H1 (cell line): Measurements from ENCODE around the gene DPP4. TPM values are rescaled to one million over a fixed set of nuclear protein-coding genes. Genes with fewer than 3 reads are reported as not detected.

Experiments used
- CTCF ChIA-PET: fragments of 300-600 bp; sonication (Branson Sonifier 250); formaldehyde crosslinking; loops from one replicate; lab custom pipeline; 2021; ENCODE audit not compliant: partially characterized antibody; lab: Charles Lee
- POLR2A ChIA-PET: fragments of 300-600 bp; sonication (Branson Sonifier 250); formaldehyde crosslinking; loops from one replicate; lab custom pipeline; 2021; ENCODE audit warnings: inconsistent platforms; ENCODE audit not compliant: partially characterized antibody; lab: Charles Lee
- DNase-seq, 2 experiments: peaks; one replicate each; pipeline versions ENCODE4 v3.0.0 to v3.0.0-alpha.2; 2010 to 2022; ENCODE audit warnings: low spot score in 2 of 2, low read depth in 1 of 2, mixed read lengths in 1 of 2
- FAIRE-seq: peaks from 2 replicates; lab custom pipeline; 2011; peaks lifted over from hg19 to GRCh38; lab: Jason Lieb, UNC
- H2AFZ ChIP-seq: 2 replicates; pipeline ENCODE4 v1.8.1; 2012; ENCODE audit warnings: low read length, inconsistent platforms
- H2AK5ac ChIP-seq: 2 replicates; pipeline ENCODE4 v1.6.1; 2013; ENCODE audit warnings: low read depth, low read length
- H2BK120ac ChIP-seq: replicated peaks from 2 replicates; pipeline ENCODE3; 2013; ENCODE audit warnings: low read depth, low read length, inconsistent platforms
- H2BK12ac ChIP-seq: 2 replicates; pipeline ENCODE4 v1.6.1; 2013; ENCODE audit warnings: low read depth, low read length
- H2BK15ac ChIP-seq: 2 replicates; pipeline ENCODE4 v1.6.1; 2013; ENCODE audit warnings: low read length
- H2BK20ac ChIP-seq: 2 replicates; pipeline ENCODE4 v1.6.1; 2013; ENCODE audit warnings: low read length
- H2BK5ac ChIP-seq: 2 replicates; pipeline ENCODE4 v1.6.1; 2013; ENCODE audit warnings: low read depth, low read length
- H3K14ac ChIP-seq: 2 replicates; pipeline ENCODE4 v1.6.1; 2013; ENCODE audit warnings: inconsistent platforms; ENCODE audit not compliant: insufficient read length
- H3K18ac ChIP-seq: 2 replicates; pipeline ENCODE4 v1.6.1; 2013; ENCODE audit warnings: low read length; ENCODE audit errors: extremely low read depth
- H3K23ac ChIP-seq: 2 replicates; pipeline ENCODE4 v1.6.1; 2013; ENCODE audit warnings: inconsistent platforms; ENCODE audit not compliant: insufficient read length
- H3K23me2 ChIP-seq: 2 replicates; pipeline ENCODE4 v1.6.1; 2013; ENCODE audit warnings: low read depth, low read length
- H3K27ac ChIP-seq: 2 replicates; pipeline ENCODE4 v1.6.1; 2011; ENCODE audit warnings: low read depth, low read length, inconsistent platforms
- H3K27me3 ChIP-seq, 4 experiments: replicated peaks in 1 of 4; 1 replicate in 1 of 4; 2 replicates in 3 of 4; pipeline versions ENCODE4 v1.6.1 to v1.8.1; 2011 to 2013; ENCODE audit warnings: low read length in 3 of 4, mild to moderate bottlenecking in 3 of 4, inconsistent platforms in 2 of 4, mixed read lengths in 2 of 4, moderate library complexity in 1 of 4; ENCODE audit not compliant: control insufficient read depth in 3 of 4, insufficient read depth in 3 of 4; ENCODE audit errors: extremely low read depth in 1 of 4
- H3K36me3 ChIP-seq, 4 experiments: 2 replicates each; pipeline versions ENCODE4 v1.6.1 to v1.8.1; 2011 to 2013; ENCODE audit warnings: mild to moderate bottlenecking in 4 of 4, low read length in 3 of 4, moderate library complexity in 2 of 4, control low read depth in 1 of 4, inconsistent platforms in 1 of 4; ENCODE audit not compliant: insufficient read depth in 4 of 4, control insufficient read depth in 2 of 4
- H3K4ac ChIP-seq: replicated peaks from 2 replicates; pipeline ENCODE3; 2013; ENCODE audit warnings: low read length, low read depth, mixed read lengths, inconsistent platforms; ENCODE audit not compliant: insufficient read length
- H3K4me1 ChIP-seq, 4 experiments: replicated peaks in 1 of 4; 1 replicate in 1 of 4; 2 replicates in 3 of 4; pipeline versions ENCODE4 v1.6.1 to v1.8.1; 2011 to 2013; ENCODE audit warnings: low read length in 3 of 4, inconsistent platforms in 2 of 4, mixed read lengths in 1 of 4; ENCODE audit not compliant: insufficient read depth in 4 of 4, control insufficient read depth in 3 of 4
- H3K4me2 ChIP-seq, 2 experiments: 2 replicates each; pipeline versions ENCODE4 v1.6.1 to v1.8.1; 2011 to 2013; ENCODE audit warnings: low read depth in 2 of 2, low read length in 2 of 2, control low read depth in 1 of 2, inconsistent platforms in 1 of 2, mild to moderate bottlenecking in 1 of 2; ENCODE audit not compliant: insufficient read depth in 1 of 2
- H3K4me3 ChIP-seq, 4 experiments: fragments of 200-600, 300-600 bp in 1 of 4; sonication (generic), shearing (Covaris generic), sonication (Bioruptor Twin) in 1 of 4; 2 replicates each; pipeline versions ENCODE4 v1.5.1 to v1.8.1; 2011 to 2016; ENCODE audit warnings: low read length in 4 of 4, low read depth in 3 of 4, control low read depth in 2 of 4, inconsistent platforms in 2 of 4, mild to moderate bottlenecking in 2 of 4, mixed read lengths in 1 of 4, moderate library complexity in 1 of 4; ENCODE audit not compliant: insufficient read depth in 2 of 4; ENCODE audit errors: extremely low read depth in 1 of 4
- H3K56ac ChIP-seq: replicated peaks from 2 replicates; pipeline ENCODE3; 2013; ENCODE audit warnings: low read depth, mild to moderate bottlenecking, mixed read lengths, low read length, inconsistent platforms; ENCODE audit not compliant: insufficient read length
- H3K79me1 ChIP-seq: 2 replicates; pipeline ENCODE4 v1.6.1; 2013; ENCODE audit warnings: low read depth, low read length, control low read depth
- H3K79me2 ChIP-seq, 2 experiments: 2 replicates each; pipeline versions ENCODE4 v1.6.1 to v1.8.1; 2012 to 2013; ENCODE audit warnings: low read length in 2 of 2, mild to moderate bottlenecking in 2 of 2, inconsistent platforms in 1 of 2; ENCODE audit not compliant: insufficient read depth in 2 of 2, control insufficient read depth in 1 of 2
- H3K9ac ChIP-seq, 4 experiments: replicated peaks in 1 of 4; 1 replicate in 1 of 4; 2 replicates in 3 of 4; pipeline versions ENCODE4 v1.6.1 to v1.8.1; 2011 to 2013; ENCODE audit warnings: low read depth in 3 of 4, low read length in 3 of 4, control low read depth in 2 of 4, mild to moderate bottlenecking in 2 of 4, moderate library complexity in 2 of 4, inconsistent platforms in 1 of 4; ENCODE audit errors: extremely low read depth in 1 of 4
- H3K9me3 ChIP-seq, 2 experiments: 2 replicates each; pipeline versions ENCODE4 v1.6.1 to v1.8.1; 2012 to 2013; ENCODE audit warnings: mild to moderate bottlenecking in 2 of 2, moderate library complexity in 2 of 2, control low read depth in 1 of 2, inconsistent platforms in 1 of 2, low read depth in 1 of 2, low read length in 1 of 2, mixed read lengths in 1 of 2; ENCODE audit not compliant: insufficient read depth in 2 of 2
- H4K20me1 ChIP-seq, 2 experiments: replicated peaks in 1 of 2; 2 replicates each; pipeline versions ENCODE3 to v1.8.1; 2011 to 2013; ENCODE audit warnings: inconsistent platforms in 2 of 2, low read length in 2 of 2, mild to moderate bottlenecking in 1 of 2; ENCODE audit not compliant: insufficient read depth in 2 of 2, control insufficient read depth in 1 of 2
- H4K5ac ChIP-seq: 2 replicates; pipeline ENCODE4 v1.6.1; 2013; ENCODE audit warnings: low read length, low read depth, mixed read lengths, inconsistent platforms; ENCODE audit not compliant: insufficient read length
- H4K8ac ChIP-seq: 2 replicates; pipeline ENCODE4 v1.8.0; 2013; ENCODE audit warnings: mild to moderate bottlenecking, moderate library complexity, low read length, inconsistent platforms; ENCODE audit not compliant: insufficient read depth; ENCODE audit errors: extremely low read depth
- H4K91ac ChIP-seq: replicated peaks from 2 replicates; pipeline ENCODE3; 2013; ENCODE audit warnings: low read length, mixed read lengths, inconsistent platforms; ENCODE audit not compliant: insufficient read length
- CTCF ChIP-seq, 3 experiments: IDR thresholded peaks; 1 replicate in 2 of 3; 2 replicates in 1 of 3; pipeline versions ENCODE4 v1.5.1 to v1.6.1; 2011; ENCODE audit warnings: low read length in 3 of 3, mild to moderate bottlenecking in 3 of 3, inconsistent platforms in 2 of 3, low read depth in 1 of 3, moderate library complexity in 1 of 3; ENCODE audit not compliant: insufficient read depth in 1 of 3; ENCODE audit errors: control extremely low read depth in 1 of 3
- RAD21 ChIP-seq, 2 experiments: IDR thresholded peaks in 1 of 2; conservative IDR thresholded peaks in 1 of 2; 2 replicates each; pipeline ENCODE4 v1.6.1; 2011; ENCODE audit warnings: low read depth in 2 of 2, low read length in 2 of 2, improper control_type of control experiment in 1 of 2, inconsistent platforms in 1 of 2, mild to moderate bottlenecking in 1 of 2, moderate library complexity in 1 of 2
- RBBP5 ChIP-seq: IDR thresholded peaks from 2 replicates; pipeline ENCODE4 v1.7.1; 2012; ENCODE audit warnings: low read depth, mild to moderate bottlenecking, inconsistent platforms, low read length, moderate library complexity, borderline replicate concordance
- WGBS, 2 experiments: shearing (Covaris generic) in 1 of 2; methylation state at CpG; one replicate each; pipeline versions ENCODE4 v1.1.6 to v1.1.7; 2013 to 2015; ENCODE audit warnings: low lambda C conversion rate in 2 of 2, mixed read lengths in 2 of 2, inconsistent platforms in 1 of 2, low coverage in 1 of 2, missing lambda C conversion rate in 1 of 2; ENCODE audit not compliant: insufficient replicate concordance in 2 of 2, insufficient coverage in 1 of 2, insufficient read length in 1 of 2; ENCODE audit errors: extremely low coverage in 1 of 2, missing lambda C conversion rate in 1 of 2; 5-methylcytosine and 5-hydroxymethylcytosine counted together
- polyA plus RNA-seq, 7 experiments: library from polyadenylated mRNA; depleted of rRNA in 3 of 7; stranded (reverse) in 5 of 7; unstranded in 2 of 7; fragments of >200 nt in 5 of 7; fragments of 200-250 nt in 2 of 7; gene quantifications; 1 replicate in 5 of 7; 2 replicates in 1 of 7; 4 replicates in 1 of 7; pipeline versions ENCODE4 v1.2.1 to v1.2.3, GENCODE V29; 2011 to 2013; ENCODE audit warnings: missing spikeins in 2 of 7, mixed read lengths in 2 of 7
- total RNA-seq: library from RNA; stranded (reverse); fragmentation: NEBNext Ultra II Directional; extraction: Animal tissue kit (Norgen Biotek cat#: 25700); gene quantifications from 2 replicates; pipeline ENCODE4 v1.2.1, GENCODE V29; 2021

The DPP4 gene
- total and polyA plus RNA-seq, 2 of the 8 experiments (the other 6 are each of a cell fraction or from before 2014, with no cell fraction given) = 1.3 to 3.1 TPM

GRCh38 chr2:161988589-161988988 is 85.4 kb downstream of the DPP4 start:
- no peak overlapping the region for H2AK5ac ChIP-seq
- H3K18ac ChIP-seq = no peak overlapping the region
- no peak overlapping the region for H4K8ac ChIP-seq
- no peaks in the 10 kb centered on the region for H4K20me1 ChIP-seq
- H2BK120ac ChIP-seq = no peak overlapping the region
- TF ChIP-seq RBBP5 (no peak), RAD21 (IDR thresholded peaks at IDR 0.05 in 1 of 2, conservative IDR thresholded peaks at IDR 0.05 in 1 of 2; ENCODE audit: low read depth in 2 of 2, low read length in 2 of 2) (peak; percentile 77 to 80), CTCF (IDR thresholded peaks at IDR 0.05; ENCODE audit: control extremely low read depth in 1 of 3, insufficient read depth in 1 of 3, low read depth in 1 of 3, low read length in 3 of 3) (peak; percentile 68 to 83 (median 70))
- no peak overlapping the region for H3K14ac ChIP-seq
- H3K4me1 ChIP-seq = no peaks in the 10 kb centered on the region
- no peaks in the 10 kb centered on the region for H3K23me2 ChIP-seq
- H3K27ac ChIP-seq = no peak overlapping the region
- H4K91ac ChIP-seq = no peak overlapping the region
- no peak overlapping the region for H2BK15ac ChIP-seq
- POLR2A ChIA-PET = interaction anchor here (1.0 to 1.2 kb wide), 2 partner anchors 14 to 86 kb away, joined by 3 to 4 read pairs; partner anchors contain the start of gene DPP4
- H3K4me2 ChIP-seq = no peak overlapping the region
- H3K9ac ChIP-seq = no peak overlapping the region
- WGBS, 2 experiments = 91% methylated on average over 1 of the region's 1 CpG; no CpG with 5 or more reads in 1 of the 2 experiments
- no peak overlapping the region for H2BK5ac ChIP-seq
- H3K36me3 ChIP-seq = no peaks in the 10 kb centered on the region
- no peak overlapping the region for H3K23ac ChIP-seq
- H2BK20ac ChIP-seq = no peak overlapping the region
- H2BK12ac ChIP-seq = no peak overlapping the region
- no peaks in the 10 kb centered on the region for H3K79me2 ChIP-seq
- peak; percentile 50 for FAIRE-seq
- DNase-seq = no peak
- no peaks in the 10 kb centered on the region for H3K9me3 ChIP-seq
- no peak overlapping the region for H2AFZ ChIP-seq
- no peak overlapping the region for H4K5ac ChIP-seq
- H3K4ac ChIP-seq = no peak overlapping the region
- H3K56ac ChIP-seq = no peak overlapping the region
- CTCF ChIA-PET = interaction anchor here (0.6 to 3.2 kb wide), 34 partner anchors 9 to 313 kb away, joined by 3 to 20 read pairs (median 4); partner anchors contain the start of gene DPP4
- H3K4me3 ChIP-seq = no peak overlapping the region
- H3K27me3 ChIP-seq = no peaks in the 10 kb centered on the region
- H3K79me1 ChIP-seq = no peaks in the 10 kb centered on the region
